Stimulated activated CD4-positive, alpha-beta T cell treated with anti-CD3 and anti-CD28 coated beads, Interleukin-2, amount 100 ng/mL, for 48 hours (primary cell): ENCODE data around the gene CFAP57.

Experiments
- DNase-seq, 2 donors: peaks; one replicate each; pipeline ENCODE4 v3.0.0-alpha.2; 2020

CFAP57 gene

DNA sequence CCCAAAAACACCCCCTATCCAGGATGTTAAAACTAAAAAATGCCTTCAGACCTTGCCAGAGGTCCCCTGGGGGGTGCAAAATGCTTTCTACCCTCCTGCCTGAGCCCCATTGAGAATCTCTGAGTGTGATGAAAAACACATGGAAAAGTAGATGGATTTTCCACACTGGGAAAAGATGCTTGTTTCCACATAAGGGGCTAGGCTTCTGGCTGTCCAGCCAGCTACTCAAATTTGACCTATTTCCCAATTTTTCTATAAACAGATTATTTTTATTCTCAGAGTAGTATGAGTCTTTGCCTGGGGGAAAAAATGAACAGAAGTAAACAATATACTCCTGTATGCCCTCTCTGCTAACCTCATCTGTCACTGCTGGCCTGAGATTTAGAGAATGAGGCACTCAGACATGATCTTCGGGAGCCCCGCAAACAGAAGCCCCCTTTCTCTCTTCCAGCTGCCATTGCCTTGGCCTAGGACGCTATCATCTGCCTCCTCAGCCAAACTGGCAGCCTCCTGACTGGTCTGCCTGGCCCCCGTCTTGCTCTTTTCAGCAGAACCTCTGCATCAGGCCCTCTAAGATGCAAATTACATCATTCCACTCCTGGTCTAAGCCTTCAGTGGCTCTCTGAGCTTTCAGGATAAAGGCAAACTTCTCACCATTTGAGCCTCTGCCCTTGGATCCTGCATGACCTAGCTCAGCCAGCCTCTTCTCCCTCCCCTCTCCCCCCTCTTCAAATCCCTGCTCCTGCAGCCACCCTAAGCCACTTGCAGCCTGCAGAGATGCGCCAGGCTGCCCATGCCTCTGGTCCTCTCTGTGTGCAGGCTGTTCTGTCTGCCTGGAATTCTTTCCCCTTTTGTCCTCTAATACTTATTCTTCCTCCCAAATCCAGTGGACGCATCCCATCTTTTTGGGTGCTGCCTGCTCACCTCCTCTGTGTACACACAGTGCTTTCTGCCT is 58.0 kb downstream of the CFAP57 start:
- DNase-seq: no peak

DNA sequence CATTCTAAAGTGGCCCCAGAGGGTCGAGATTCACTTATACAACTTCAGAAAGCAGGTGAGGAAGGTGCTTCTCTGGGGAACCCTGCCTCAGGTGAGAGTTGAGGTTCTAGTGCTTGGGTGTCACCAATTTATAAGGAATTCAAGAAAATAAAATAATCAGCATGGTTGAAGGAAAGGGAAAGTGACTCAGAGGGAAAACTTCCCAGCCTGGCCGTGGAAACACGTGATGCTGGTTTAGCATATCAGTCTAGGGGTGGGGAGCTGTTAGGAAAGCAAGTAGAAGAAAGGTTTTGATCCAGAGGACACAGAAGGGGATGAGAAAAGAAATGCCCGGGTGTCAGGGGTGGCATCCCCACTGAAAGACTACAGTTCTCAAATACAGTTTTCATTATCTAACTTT is 59.9 kb downstream of the CFAP57 start:
- no peak for DNase-seq

DNA sequence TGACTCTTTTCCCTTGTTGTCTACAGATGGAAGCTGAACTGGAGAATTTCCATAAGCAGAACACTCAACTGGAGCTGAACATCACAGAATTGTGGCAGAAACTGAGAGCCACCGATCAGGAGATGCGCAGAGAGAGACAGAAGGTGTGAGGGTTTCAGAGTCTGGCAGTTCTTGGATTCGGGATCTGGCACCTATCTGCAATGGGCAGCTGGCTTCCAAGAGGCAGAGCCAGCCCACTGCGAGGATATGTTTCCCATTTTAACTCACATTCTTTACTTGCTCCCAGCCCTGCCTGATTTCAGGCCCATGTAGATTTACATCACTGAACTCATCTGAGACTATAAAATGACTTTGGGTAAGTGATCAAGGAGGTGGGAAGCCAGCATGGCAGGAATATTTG is 60.4 kb downstream of the CFAP57 start:
- DNase-seq: no peak

DNA sequence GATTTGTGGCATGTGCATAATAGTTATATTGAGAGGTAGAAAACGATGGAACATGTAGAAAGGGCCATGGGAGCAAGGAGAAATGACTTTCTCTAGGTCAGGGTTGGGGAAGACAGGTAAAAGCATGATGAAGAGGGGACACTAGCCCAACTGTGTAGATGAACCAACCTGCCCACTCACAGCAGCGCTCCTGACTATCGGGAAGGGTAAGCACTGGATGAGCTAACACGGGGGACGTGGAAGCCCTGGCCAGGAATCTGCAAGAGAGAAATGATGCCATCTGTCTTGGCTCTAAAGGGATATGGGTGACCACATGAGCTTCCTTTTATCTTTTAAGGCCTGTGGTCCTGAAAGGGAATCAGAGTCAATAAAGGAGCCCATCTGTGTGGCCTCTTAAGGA is 61.5 kb downstream of the CFAP57 start:
- no peak for DNase-seq

DNA sequence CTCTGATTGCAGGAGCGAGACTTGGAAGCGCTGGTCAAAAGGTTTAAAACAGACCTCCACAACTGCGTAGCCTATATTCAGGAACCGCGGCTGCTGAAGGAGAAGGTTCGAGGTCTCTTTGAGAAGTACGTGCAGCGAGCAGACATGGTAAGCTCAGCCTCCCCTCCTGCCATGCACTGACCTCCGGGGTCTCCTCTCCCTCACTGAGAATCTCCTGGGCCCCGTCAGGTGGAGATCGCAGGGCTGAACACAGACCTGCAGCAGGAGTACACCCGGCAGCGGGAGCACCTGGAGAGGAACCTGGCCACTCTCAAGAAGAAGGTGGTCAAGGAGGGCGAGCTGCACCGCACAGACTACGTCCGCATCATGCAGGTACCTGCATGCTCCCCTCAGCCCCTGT is 62.1 kb downstream of the CFAP57 start:
- DNase-seq: no peak

DNA sequence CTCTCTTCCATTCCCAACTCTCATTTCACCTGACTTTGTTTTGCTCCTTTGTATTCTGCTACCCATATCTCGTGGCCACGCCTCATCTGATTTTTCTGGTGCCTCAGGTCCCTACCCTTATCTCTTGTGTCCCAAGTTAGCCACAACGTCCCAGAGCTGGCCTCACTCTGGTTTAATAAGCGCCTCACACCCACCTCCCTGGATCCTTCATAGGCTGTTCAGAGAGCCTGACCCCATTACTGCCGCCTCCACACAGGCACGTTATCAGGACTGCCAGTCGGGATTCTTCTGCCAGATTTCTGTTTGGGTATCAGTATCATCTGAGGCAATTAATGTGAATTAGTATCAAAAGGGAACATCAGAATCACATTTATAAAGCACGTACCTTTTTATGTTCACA is 62.9 kb downstream of the CFAP57 start:
- DNase-seq: no peak

DNA sequence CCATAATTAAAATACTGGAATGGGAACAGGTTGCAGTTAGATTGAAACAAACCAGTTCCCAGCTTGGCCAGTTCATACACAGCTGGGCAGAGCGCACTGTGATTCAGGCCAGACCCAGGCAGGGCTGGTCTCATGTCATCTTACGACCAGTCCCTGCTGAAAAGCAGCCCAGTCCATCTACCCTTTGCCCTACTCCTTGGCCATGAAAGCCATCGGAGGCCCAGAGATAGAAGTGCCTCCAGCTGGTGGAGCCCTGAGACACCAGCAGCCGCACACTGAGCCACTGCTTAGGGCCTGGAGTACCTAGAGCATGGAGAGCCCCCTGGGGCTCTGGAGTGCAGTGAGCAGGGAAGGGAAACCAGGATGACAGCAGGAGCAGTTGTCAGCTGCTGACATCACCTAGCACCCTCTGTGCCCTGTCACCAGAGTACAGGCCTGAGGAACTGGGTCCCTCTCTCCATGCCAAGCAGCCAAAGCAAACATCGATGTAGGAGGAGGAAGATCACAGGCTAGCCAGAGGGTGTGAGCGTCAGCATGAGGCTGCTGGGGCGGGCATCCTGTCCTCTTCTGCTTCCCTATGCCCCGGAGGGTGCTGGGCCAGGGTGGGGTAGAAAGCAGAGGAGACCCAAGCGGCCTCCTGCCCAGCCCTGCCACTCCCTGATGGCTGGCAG is 63.5 kb downstream of the CFAP57 start:
- DNase-seq: no peak

DNA sequence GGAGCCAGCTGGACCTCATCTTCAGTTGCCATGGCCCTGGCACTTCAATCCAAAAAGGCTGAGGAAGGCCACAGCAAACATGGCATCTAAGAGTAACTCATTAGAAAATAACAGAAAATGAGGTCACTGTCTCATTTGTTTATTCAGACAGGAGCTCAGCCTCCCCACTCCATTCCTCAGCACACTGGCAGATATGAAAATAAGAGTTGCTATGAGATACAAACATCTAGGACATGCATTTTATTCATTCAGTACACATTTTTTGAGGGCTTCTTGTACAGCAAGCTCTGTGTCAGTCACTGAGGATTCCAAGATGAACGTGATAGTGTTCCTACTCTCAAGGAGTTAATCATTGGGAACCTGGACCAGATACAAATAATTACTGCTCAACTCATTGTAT is 65.0 kb downstream of the CFAP57 start:
- DNase-seq: no peak

DNA sequence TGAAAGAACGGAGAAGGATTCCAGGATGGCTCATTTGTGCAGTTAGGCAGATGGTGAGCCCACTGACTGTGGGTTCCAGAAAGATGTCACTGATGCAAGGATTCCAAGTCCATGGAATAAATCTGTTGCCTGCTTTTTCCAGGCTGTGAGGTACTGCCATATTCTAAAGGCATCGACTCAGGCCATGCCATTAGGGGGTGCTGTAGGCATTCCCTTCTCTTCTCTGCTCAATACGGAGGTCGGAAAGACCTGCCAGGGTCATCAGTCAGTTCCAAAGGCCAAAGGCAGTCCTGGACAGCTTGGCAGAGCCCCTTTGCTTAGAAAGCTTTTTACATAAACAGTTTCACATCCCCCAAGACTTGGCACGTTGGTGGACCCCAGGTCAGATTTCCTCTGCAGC is 66.0 kb downstream of the CFAP57 start:
- peak; percentile 11 to 22 for DNase-seq

DNA sequence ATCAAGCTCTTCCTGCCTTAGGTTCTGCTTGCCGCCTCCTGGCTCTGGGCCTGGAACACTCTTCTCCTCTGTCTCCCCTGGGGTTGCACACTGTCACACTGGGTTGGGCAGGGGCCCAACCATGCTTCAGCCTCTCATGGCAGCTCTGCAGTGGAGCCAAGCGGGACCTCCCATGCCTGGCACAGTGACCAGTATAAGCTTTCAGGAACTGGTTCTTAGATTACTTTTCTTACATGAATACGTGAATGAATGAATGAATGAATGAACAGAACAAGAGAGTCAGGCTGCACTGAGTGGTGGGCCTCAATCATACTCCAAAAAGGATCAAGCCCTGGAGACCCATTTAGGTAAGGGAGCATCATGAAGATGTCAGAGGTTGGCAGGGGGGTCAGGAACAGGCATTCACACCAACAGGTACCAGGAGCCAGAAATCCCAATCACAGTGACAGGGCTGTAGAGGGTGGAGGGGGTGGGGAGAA is 66.9 kb downstream of the CFAP57 start:
- DNase-seq: no peak

DNA sequence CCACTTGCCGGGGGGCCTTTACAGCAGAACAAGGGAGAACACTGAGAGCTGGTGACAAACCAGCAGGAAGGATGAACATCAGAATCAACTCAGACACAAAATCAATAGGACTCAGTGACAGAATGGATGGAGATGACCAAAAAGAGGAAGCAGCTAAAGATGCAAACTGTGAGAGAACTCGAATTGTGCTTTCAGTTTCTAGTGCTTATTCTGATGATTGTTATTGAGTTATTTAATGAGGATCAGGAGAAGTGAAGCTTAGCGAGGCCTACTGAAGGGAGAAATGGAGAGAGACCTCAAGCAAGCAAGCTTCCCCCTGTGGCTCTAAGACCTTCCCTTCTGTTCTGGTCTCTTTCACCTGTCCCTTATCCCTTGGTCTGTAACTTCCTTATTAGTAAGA is 67.4 kb downstream of the CFAP57 start:
- DNase-seq: no peak

DNA sequence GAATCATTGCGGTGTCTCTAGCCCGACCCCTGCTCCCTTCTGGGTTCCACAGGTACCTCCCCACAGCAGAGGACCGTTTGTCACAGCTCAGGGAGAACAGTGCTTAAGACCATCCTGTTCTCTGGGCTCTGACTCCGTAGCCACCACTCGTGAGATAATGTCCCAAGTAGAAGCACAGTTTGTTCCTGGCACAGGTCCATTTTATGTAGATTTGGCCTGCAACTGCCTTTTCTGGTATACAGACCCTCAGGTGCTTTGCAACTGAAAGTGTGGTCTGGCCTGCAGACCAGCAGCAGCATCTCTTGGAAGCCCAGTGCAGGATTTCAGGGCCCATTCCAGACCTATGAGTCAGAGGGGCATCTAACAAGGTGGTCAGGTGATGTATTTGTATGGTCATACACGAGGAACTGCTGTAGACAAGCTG is 69.3 kb downstream of the CFAP57 start:
- no peak for DNase-seq

DNA sequence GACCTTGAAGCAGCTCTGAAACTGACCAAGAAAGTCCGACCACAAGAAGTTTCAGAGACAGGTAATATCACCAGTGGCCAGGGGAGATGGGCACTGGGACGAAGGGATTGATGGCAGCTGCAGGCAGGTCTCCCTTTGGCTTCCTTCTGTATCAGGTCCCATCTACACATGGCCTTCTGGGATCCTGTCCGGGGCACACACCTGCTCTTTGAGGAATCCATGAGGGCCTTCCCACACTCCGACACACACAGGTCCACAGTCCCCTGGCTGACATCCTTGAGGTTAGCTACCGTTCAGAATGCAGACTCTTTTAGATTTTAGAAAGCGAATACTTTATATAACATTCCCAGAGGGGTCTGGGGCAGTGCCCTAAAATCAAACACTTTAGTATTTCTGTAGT is 71.2 kb downstream of the CFAP57 start:
- no peak for DNase-seq

DNA sequence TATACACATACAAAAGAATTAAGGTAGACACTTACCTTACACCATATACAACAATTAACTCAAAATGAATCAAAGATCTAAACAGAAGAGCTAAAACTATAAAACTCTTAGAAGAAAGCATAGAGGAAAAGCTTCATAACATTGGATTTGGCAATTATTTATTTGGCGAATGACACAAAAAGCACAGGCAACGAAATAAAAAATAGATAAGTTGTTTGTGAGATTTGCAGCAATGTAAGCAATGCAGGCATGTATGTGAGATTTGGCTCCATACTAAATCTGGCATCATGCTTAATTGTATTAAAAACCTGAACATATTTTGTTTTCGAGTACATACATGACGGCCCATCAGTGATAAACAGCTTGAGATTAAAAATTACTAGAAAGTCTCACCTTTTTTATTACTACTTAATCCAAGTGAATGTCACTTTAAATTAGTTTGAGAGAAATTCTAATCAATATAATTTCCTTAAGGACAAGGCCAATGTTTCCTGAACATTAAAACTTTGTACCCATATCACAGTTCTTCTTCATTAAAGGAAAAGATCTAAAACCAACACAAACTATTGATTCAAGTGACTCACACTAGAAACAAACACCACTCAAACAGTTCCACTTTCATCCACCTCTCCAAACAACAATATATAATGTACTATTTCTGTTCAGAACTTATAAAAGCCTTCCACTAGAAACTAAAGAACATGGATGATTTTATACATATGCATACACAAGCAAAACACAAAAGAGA is 74.5 kb downstream of the CFAP57 start:
- no peak for DNase-seq

DNA sequence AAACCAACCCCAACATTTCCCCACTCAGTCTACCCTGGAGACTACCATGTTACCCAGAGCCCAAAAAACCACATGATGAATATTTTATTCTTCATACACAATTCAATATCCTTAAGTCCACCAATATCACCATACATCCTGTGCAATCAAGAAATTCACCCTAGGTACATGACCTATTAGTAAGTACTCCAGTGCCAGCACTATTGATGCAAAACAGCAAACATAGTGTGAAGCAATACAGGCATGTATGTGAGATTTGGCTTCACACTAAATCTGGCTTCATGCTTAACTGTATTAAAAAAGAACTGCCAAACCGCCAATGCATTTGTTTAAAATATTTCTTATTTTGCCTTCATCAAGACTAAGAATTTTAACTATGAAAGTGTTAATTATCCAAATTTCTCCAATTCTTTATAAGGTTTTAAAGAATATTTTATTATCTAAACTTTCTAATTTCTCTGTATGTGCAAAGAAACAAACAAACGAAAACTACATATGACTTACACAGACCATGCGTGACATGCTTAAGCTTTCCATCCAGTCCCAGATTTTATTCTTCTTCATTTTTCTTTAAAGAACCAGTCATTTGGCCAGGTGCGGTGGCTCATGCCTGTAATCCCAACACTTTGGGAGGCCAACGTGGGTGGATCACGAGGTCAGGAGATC is 75.3 kb downstream of the CFAP57 start:
- DNase-seq: no peak

DNA sequence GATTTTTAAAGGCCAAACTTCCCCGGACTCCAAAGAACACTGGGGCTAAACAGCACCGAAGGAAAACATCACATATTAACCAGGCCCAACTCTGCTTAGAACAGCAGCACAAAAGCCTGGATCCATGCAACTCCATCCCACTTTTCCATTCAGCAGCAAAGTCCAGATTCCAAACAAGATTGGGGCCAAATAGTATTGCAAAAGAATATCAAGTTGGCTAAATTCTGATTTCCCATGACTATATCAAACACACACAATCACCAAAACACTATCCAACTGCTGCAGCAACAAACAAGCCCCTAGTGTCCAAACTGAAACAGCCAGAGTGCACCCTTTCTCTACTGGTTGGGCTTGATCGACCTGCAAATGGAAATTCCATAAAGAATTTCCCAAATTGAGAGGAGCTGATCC is 78.2 kb downstream of the CFAP57 start:
- no peak for DNase-seq

DNA sequence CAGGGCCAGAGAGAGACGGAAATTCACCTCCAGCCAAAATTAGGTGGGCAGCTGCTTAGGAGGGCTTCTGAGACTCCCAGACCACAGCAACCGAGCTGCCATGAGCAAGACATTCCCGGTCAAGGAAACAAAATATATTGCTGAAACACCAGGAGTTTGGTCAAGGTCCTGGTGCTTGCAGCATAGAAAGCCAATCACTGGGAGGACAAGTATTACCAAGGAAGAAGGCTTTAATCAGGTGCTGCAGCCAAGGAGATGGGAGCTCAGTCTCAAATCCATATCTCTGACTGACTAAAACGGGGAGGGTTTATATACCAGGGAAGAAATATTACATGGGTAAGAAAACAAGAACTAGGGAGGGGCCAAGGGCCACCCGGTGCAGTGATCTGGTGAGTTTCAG is 78.9 kb downstream of the CFAP57 start:
- no peak for DNase-seq

DNA sequence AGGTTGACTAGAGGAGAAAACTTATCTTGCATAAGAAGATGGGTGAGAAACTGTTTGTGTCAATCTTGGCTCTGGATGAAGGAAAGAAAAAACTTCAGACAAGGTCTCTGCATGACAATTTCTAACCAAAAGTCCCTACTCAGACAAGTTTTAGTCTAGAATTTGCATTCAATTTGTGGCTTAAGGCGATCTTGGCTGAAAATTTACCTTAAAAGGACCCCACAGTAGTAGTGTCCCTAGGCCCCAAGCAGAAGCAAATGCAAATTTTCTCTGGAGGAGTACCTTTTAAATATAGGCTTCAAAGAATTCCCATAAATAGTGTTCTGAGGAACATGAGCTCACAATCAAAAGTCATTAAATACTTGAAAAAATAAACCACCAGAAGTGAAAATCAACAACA is 80.1 kb downstream of the CFAP57 start:
- DNase-seq: no peak

DNA sequence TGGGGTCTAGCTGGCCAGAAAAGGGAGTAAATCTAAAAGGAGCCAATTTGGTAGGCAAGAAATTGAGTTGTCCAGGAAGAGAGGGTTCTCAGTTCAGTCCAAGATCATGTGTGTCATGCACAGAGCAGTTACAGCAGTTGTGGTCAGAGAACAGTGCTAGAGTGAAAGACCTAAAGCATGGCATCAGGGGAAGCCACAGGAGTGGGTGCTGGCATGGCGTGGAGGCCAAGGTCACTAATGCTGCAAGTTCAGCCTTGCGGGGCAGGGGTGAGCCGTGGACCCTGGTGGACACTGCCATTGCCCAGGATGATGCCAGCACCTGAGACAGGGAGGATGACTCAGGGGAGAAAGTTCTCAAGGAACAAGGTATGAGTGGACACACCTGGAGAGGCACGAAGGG is 81.0 kb downstream of the CFAP57 start:
- no peak for DNase-seq

DNA sequence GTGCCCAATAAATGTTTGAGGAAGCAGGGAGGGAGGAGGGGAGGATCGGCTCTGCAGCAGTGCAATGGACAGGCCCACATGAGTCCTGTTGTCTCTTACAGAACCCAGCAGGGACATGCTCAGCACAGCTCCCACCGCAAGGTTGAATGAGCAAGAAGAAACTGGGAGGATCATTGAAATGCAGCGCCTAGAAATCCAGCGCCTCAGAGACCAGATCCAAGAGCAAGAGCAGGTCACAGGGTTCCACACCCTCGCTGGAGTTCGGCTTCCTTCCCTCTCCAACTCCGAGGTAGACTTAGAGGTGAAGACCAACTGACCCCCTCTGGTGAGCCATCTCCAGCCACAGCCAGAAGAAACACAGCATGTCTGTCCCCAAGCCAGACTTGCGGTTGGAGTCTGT is 81.7 kb downstream of the CFAP57 start:
- no peak for DNase-seq

DNA sequence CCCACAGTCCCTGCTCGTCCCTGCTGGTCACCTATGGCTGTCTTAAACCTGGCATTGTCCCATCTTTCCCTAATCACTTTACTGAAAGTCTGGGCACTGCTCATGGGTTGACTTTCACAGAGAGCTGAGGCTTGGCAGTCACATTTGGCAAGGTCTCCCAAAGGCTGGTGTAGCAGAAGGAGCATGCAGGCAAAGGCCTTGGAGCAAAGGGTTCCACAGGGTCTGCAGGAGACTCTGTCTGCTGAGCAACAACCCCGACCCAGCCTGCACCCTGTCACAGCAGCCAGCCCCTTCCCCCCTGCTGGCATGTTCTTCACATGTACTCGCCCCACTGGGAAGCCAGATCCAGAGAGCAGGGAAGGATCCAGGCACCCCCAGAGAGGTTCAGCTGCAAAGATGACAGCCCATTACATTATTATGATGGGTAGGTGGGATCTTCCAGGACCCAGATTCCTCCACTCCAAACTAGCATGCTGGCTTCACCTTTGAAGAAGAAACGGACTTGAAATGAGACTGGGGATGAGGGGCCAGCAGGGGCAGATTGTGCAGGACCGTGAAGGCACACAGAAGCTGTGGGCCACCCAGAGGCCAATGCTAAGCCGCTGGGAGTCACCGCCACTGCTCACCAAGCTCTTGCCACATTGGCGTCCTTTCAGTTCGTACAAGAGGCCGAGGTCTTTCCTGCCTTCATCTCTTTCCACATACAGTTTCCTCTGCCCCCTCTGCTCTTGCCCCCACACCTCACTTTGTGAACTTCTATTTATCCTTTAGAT is 83.5 kb downstream of the CFAP57 start:
- no peak for DNase-seq
